ENCODE results near the gene AGAP1.

DNA sequence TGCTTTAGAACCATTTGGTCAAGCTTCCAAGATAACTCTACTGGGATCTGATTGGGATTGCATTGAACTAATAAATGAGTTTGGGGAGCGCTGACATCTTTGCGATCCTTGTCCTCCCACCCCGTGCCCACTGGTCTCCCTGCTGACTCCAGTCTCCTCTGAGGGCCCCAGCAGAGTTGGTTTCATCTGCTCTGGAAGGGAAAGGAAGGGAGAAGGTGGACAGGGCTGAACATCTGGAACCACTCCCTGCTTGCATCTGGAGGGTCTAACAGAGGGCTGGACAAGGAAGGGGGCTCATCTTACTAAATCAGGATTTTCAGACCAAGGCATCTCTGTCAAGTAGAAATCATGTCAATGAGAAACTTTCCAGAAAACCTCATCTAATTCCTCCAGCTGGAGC, 661.6 kb downstream of the AGAP1 start:
- TF ChIP-seq, protein P1, sequence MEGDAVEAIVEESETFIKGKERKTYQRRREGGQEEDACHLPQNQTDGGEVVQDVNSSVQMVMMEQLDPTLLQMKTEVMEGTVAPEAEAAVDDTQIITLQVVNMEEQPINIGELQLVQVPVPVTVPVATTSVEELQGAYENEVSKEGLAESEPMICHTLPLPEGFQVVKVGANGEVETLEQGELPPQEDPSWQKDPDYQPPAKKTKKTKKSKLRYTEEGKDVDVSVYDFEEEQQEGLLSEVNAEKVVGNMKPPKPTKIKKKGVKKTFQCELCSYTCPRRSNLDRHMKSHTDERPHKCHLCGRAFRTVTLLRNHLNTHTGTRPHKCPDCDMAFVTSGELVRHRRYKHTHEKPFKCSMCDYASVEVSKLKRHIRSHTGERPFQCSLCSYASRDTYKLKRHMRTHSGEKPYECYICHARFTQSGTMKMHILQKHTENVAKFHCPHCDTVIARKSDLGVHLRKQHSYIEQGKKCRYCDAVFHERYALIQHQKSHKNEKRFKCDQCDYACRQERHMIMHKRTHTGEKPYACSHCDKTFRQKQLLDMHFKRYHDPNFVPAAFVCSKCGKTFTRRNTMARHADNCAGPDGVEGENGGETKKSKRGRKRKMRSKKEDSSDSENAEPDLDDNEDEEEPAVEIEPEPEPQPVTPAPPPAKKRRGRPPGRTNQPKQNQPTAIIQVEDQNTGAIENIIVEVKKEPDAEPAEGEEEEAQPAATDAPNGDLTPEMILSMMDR (IDR thresholded peaks at IDR 0.05 in 8 of 11, conservative IDR thresholded peaks at IDR 0.05 in 3 of 11), result no peak
- TF ChIP-seq POLR2A (IDR thresholded peaks at IDR 0.05), result no peak

Measured in spleen (tissue), 7 donors.